ENCODE data around the gene RCSD1.
A peak's percentile ranks its signal among the peaks of the same experiment; 100 is the strongest.

Gene RCSD1

GRCh38 chr1:167645140-167645541 lies 15.1 kb downstream of the RCSD1 start:
- no peak for DNase-seq

- DNase-seq, result no peak
Measured at GRCh38 chr1:167645625-167646414, 15.8 kb downstream of the RCSD1 start.

GRCh38 chr1:167648252-167648849 lies 18.3 kb downstream of the RCSD1 start:
- DNase-seq, result no peak

- DNase-seq, result no peak
Measured at GRCh38 chr1:167648978-167649744, 19.1 kb downstream of the RCSD1 start.

- DNase-seq, result no peak
Measured at GRCh38 chr1:167650269-167651160, 20.5 kb downstream of the RCSD1 start.

- no peak for DNase-seq
Measured at GRCh38 chr1:167651161-167651693, 21.2 kb downstream of the RCSD1 start.

- DNase-seq, result no peak
Measured at GRCh38 chr1:167654975-167655575, 25.0 kb downstream of the RCSD1 start.

GRCh38 chr1:167656657-167657056 lies 26.6 kb downstream of the RCSD1 start:
- no peak for DNase-seq

- no peak for DNase-seq
Measured at GRCh38 chr1:167658574-167659328, 28.7 kb downstream of the RCSD1 start.

GRCh38 chr1:167659450-167659849 lies 29.4 kb downstream of the RCSD1 start:
- DNase-seq, result no peak

- DNase-seq, result no peak
Measured at GRCh38 chr1:167659881-167660280, 29.8 kb downstream of the RCSD1 start.

GRCh38 chr1:167661527-167662426 lies 31.7 kb downstream of the RCSD1 start:
- peak; percentile 89 for DNase-seq

GRCh38 chr1:167663002-167663772 lies 33.2 kb downstream of the RCSD1 start:
- DNase-seq, result no peak

- no peak for DNase-seq
Measured at GRCh38 chr1:167665469-167665868, 35.4 kb downstream of the RCSD1 start.

- DNase-seq, result peak; percentile 28
Measured at GRCh38 chr1:167666416-167666815, 36.4 kb downstream of the RCSD1 start.

GRCh38 chr1:167667536-167667935 lies 37.5 kb downstream of the RCSD1 start:
- DNase-seq, result no peak

- no peak for DNase-seq
Measured at GRCh38 chr1:167668108-167668507, 38.1 kb downstream of the RCSD1 start.

GRCh38 chr1:167669209-167670124 lies 39.4 kb downstream of the RCSD1 start:
- no peak for DNase-seq
